ENCODE data around the gene CD74. TPM values are rescaled to one million over a fixed set of nuclear protein-coding genes. Genes with fewer than 3 reads are reported as not detected.
"Not testable (repeated sequence)": the region's sequence is repeated elsewhere in the genome, so short reads cannot be mapped to it uniquely, and the experiment has no call there.

Gene CD74
- total and polyA plus RNA-seq, 4 experiments from 2014 or later: 178 to 703 (median 238) TPM

DNA sequence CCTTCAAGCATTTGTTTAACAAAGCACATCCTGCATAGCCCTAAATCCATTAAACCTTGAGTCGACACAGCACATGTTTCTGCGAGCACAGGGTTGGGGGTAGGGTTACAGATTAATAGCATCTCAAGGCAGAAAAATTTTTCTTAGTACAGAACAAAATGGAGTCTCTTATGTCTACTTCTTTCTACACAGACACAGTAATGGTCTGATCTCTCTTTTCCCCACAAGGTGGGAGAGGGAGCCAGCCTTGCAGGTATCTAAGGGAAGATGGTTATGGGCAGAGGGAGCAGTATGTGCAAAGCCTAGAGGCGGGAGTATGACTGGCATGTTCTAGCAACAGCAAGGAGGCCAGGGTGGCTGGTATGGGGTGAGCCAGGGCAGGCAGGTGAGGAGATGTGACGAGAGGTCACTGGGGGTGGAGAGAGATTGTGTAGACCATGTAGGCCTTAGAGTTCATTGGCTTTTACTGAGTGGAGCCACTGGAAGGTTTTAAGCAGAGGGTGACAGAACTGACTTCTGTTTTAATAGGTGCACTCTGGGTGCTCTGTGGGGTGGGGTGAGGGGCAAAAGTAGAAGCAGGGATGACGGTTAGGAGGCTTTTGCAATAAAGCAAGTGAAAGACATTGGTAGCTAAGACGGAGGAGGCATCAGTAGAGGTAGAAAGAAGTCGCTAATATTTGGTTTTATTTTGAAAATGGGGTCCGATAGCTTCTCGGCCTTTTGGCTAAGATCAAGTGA lies 42.0 kb upstream of the CD74 start:
- intact Hi-C loops (cut with micrococcal nuclease): loop anchor here (5.0 to 10.0 kb wide), 3 partner anchors 348 to 1318 kb away; partner anchors contain the start of genes ANXA6 and G3BP1
- DNase-seq: no peak
- Histone ChIP-seq H3K4me1 (ENCODE audit: insufficient read depth, low read length) (peaks cover 19% of the 10 kb centered on the region), H3K36me3 (ENCODE audit: insufficient read depth, low read length) (no peaks in the 10 kb centered on the region), H3K27me3 (ENCODE audit: insufficient read depth, low read length) (no peaks in the 10 kb centered on the region), H3K4me3 (ENCODE audit: low read length in 2 of 2) (no peak overlapping the region), H3K9me3 (ENCODE audit: control insufficient read depth in 1 of 2, low read length in 2 of 2) (no peaks in the 10 kb centered on the region), H3K27ac (ENCODE audit: low read depth, low read length) (no peak overlapping the region)
- ChIA-PET CTCF (ENCODE audit: partially characterized antibody) (interaction anchor here (1.5 kb wide), 1 partner anchor 392 kb away, joined by 4 read pairs; the partner anchor contains the start of gene IRGM), POLR2A (ENCODE audit: partially characterized antibody) (no interaction called here)
- H3K27ac Mint-ChIP-seq: no peak overlapping the region
- no peak overlapping the region for H3K4me3 Mint-ChIP-seq
- H3K4me1 Mint-ChIP-seq: peaks cover 13 to 33% (median 24%) of the 10 kb centered on the region in 4 donors
- H3K27me3 Mint-ChIP-seq: no peaks in the 10 kb centered on the region
- H3K36me3 Mint-ChIP-seq: peaks cover 0 to 4% of the 10 kb centered on the region in 2 donors
- peaks cover 0 to 2% (median 0%) of the 10 kb centered on the region in 8 donors for H3K9me3 Mint-ChIP-seq

DNA sequence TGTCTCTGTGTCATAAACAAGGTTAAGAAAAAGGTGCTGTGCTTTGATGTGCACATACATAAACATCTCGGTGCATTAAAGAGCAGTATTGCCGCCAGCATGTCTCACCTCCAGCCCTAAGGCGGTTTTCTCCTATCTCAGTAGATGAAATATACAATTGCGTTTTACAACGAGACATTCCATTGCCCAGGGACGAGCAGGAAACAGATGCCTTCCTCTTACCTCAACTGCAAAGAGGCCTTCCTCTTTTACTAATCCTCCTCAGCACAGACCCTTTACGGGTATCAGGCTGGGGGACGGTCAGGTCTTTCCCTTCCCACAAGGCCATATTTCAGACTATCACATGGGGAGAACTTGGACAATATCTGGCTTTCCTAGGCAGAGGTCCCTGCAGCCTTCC lies 41.3 kb upstream of the CD74 start:
- POLR2A ChIA-PET (ENCODE audit: partially characterized antibody); H3K36me3 ChIP-seq (ENCODE audit: insufficient read depth, low read length); H3K27ac Mint-ChIP-seq; H3K27ac ChIP-seq (ENCODE audit: low read depth, low read length); H3K36me3 Mint-ChIP-seq; H3K9me3 Mint-ChIP-seq; DNase-seq; H3K4me3 ChIP-seq (ENCODE audit: low read length in 2 of 2); H3K4me3 Mint-ChIP-seq; H3K27me3 ChIP-seq (ENCODE audit: insufficient read depth, low read length); H3K9me3 ChIP-seq (ENCODE audit: control insufficient read depth in 1 of 2, low read length in 2 of 2); CTCF ChIA-PET (ENCODE audit: partially characterized antibody); H3K27me3 Mint-ChIP-seq: not testable (repeated sequence)
- H3K4me1 ChIP-seq (ENCODE audit: insufficient read depth, low read length): peaks cover 15% of the 10 kb centered on the region
- H3K4me1 Mint-ChIP-seq: peaks cover 12 to 32% (median 22%) of the 10 kb centered on the region in 4 donors
- intact Hi-C loops (cut with micrococcal nuclease): loop anchor here (5.0 to 10.0 kb wide), 2 partner anchors 701 to 1318 kb away; partner anchors contain the start of genes ANXA6 and G3BP1

DNA sequence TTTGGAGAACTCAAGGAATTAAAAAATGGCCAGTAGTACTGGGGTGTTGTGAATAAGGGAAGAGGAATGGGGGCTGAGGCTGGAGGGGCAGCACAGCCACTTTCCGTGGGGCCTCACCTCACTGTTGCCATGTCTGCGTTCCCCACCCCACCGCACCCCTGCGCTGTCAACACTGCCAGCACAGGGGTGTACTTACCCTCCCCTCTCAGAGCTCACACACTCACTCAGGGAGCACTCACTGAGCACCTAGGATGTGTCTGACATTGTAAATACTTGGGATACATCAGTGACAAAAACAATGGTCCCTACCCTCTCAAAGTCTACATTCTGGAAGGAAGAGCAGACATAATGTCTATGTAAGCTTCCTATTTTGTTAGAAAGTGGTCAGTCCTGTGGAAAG lies 40.2 kb upstream of the CD74 start:
- ChIA-PET POLR2A (ENCODE audit: partially characterized antibody) (no interaction called here), CTCF (ENCODE audit: partially characterized antibody) (no interaction called here)
- Histone ChIP-seq H3K36me3 (ENCODE audit: insufficient read depth, low read length) (peaks cover 1% of the 10 kb centered on the region), H3K9me3 (ENCODE audit: control insufficient read depth in 1 of 2, low read length in 2 of 2) (no peaks in the 10 kb centered on the region), H3K27ac (ENCODE audit: low read depth, low read length) (no peak overlapping the region), H3K27me3 (ENCODE audit: insufficient read depth, low read length) (no peaks in the 10 kb centered on the region), H3K4me3 (ENCODE audit: low read length in 2 of 2) (no peak overlapping the region), H3K4me1 (ENCODE audit: insufficient read depth, low read length) (peaks cover 22% of the 10 kb centered on the region)
- H3K9me3 Mint-ChIP-seq: peaks cover 0 to 2% (median 0%) of the 10 kb centered on the region in 8 donors
- intact Hi-C loops (cut with micrococcal nuclease): loop anchor here (5.0 to 10.0 kb wide), 2 partner anchors 702 to 1319 kb away; partner anchors contain the start of genes ANXA6 and G3BP1
- DNase-seq: no peak
- no peak overlapping the region for H3K4me3 Mint-ChIP-seq
- no peak overlapping the region for H3K27ac Mint-ChIP-seq
- H3K36me3 Mint-ChIP-seq: peaks cover 12 to 20% of the 10 kb centered on the region in 2 donors
- peaks cover 19 to 36% (median 27%) of the 10 kb centered on the region in 4 donors for H3K4me1 Mint-ChIP-seq
- H3K27me3 Mint-ChIP-seq: no peaks in the 10 kb centered on the region

DNA sequence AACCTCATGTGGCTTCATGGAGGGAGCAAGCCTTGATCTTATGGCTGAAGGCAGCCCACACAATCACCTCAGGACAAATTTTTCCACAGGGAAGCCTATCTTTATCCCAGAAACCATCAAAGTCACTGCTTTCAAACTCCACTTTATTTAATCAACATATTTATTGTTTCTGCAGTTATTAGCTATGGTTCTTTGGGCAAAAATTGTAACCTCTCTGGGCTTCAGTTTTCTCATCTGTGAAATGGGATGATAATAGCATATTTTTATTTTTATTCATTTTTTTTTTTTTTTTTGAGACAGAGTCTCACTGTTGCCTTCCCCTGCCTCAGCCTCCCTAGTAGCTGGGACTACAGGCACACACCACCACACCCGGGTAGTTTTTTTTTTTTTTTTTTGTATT lies 38.9 kb upstream of the CD74 start:
- Mint-ChIP-seq H3K27me3 (no peaks in the 10 kb centered on the region), H3K4me3 (no peak overlapping the region), H3K27ac (no peak overlapping the region), H3K4me1 (peaks cover 12 to 36% (median 26%) of the 10 kb centered on the region in 4 donors), H3K36me3 (peaks cover 24 to 34% of the 10 kb centered on the region in 2 donors), H3K9me3 (peaks cover 0 to 2% (median 0%) of the 10 kb centered on the region in 8 donors)
- Histone ChIP-seq H3K36me3 (ENCODE audit: insufficient read depth, low read length) (peaks cover 14% of the 10 kb centered on the region), H3K4me1 (ENCODE audit: insufficient read depth, low read length) (peaks cover 23% of the 10 kb centered on the region), H3K9me3 (ENCODE audit: control insufficient read depth in 1 of 2, low read length in 2 of 2) (no peaks in the 10 kb centered on the region), H3K4me3 (ENCODE audit: low read length in 2 of 2) (no peak overlapping the region), H3K27me3 (ENCODE audit: insufficient read depth, low read length) (no peaks in the 10 kb centered on the region), H3K27ac (ENCODE audit: low read depth, low read length) (no peak overlapping the region)
- intact Hi-C loops (cut with micrococcal nuclease): loop anchor here (5.0 to 10.0 kb wide), 2 partner anchors 703 to 1321 kb away; partner anchors contain the start of genes ANXA6 and G3BP1
- ChIA-PET CTCF (ENCODE audit: partially characterized antibody) (interaction anchor here (1.0 to 3.3 kb wide), 2 partner anchors 8 to 12 kb away, joined by 3 to 36 read pairs; no protein-coding TSS in a partner anchor), POLR2A (ENCODE audit: partially characterized antibody) (interaction anchor here (0.6 to 3.0 kb wide), 4 partner anchors 40 to 249 kb away, joined by 3 to 86 read pairs (median 20); partner anchors contain the start of genes CD74 and RBM22)
- DNase-seq: no peak

DNA sequence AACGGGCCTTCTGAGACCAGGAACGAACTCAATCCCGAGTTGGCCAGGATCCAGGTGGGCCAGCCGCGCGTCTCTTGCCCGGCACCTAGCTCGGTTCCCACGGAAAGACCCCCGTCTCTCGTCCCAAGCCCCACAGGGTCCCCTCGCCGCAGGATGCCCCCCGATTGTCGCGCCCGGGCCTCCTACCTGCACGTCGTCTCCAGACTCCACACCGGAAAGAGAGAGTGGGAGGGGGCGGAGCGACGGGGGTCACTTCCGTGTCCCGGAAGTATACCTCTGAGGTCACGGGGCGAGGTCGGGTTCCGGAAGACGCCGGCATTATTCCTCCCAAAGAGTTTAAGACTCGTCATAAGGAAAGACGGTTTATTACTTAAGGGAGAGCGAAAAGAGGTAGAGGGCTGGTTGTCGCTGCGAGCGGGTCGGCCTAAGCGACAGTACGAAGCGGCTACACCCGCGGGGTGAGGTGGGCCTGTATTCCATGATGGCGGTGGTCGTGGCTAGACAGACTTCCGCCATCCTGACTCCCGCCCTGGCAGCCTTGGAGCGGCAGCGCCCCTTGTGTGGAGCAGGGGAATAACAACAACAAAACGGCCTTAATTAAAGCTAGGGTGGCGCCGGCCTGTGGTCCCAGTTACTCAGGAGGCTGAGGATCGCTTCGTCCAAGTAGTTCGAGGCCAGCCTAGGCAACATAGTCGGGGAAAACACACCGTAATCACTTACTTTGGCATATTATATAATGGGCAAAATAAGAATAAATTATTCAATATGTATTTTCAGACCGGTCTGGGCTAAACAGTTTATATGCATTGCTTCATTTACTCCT lies 37.0 kb upstream of the CD74 start, which contains the start of gene RPS14:
Gene RPS14 (minus strand): TSS at position 223 of the 823 bp plus-strand sequence. CDS start 2,006 bp downstream, outside the sequence.
- peak within 1 kb of the TSS; percentile 87 to 99 for H3K4me3 ChIP-seq (ENCODE audit: low read length in 2 of 2)
- DNase-seq: peak; percentile 96 to 98 (median 97)
- peaks cover 28% of the 10 kb centered on the region for H3K4me1 ChIP-seq (ENCODE audit: insufficient read depth, low read length)
- ChIA-PET CTCF (ENCODE audit: partially characterized antibody) (interaction anchor here (0.6 to 3.3 kb wide), 29 partner anchors 10 to 803 kb away, joined by 3 to 36 read pairs (median 4); partner anchors contain the start of genes ANXA6, CD74, GM2A and RBM22), POLR2A (ENCODE audit: partially characterized antibody) (interaction anchor here (0.6 to 3.0 kb wide), 25 partner anchors 9 to 1209 kb away, joined by 3 to 86 read pairs (median 4); partner anchors contain the start of genes ANXA6, CCDC69, CD74 and DCTN4)
- H3K27me3 ChIP-seq (ENCODE audit: insufficient read depth, low read length): no peaks in the 10 kb centered on the region
- Mint-ChIP-seq H3K4me1 (peaks cover 15 to 46% (median 36%) of the 10 kb centered on the region in 4 donors), H3K36me3 (peaks cover 40 to 49% of the 10 kb centered on the region in 2 donors), H3K4me3 (peak within 1 kb of the TSS; percentile 92 to 100 (median 98)), H3K9me3 (peaks cover 0 to 2% (median 0%) of the 10 kb centered on the region in 8 donors), H3K27ac (peak within 1 kb of the TSS; percentile 99 to 100 (median 100)), H3K27me3 (no peaks in the 10 kb centered on the region)
- intact Hi-C loops (cut with micrococcal nuclease): loop anchor here (1.0 to 10.0 kb wide), 8 partner anchors 9 to 1323 kb away; partner anchors contain the start of genes ANXA6, CD74, G3BP1 and RBM22
- H3K36me3 ChIP-seq (ENCODE audit: insufficient read depth, low read length): peaks cover 33% of the 10 kb centered on the region
- H3K9me3 ChIP-seq (ENCODE audit: control insufficient read depth in 1 of 2, low read length in 2 of 2): no peaks in the 10 kb centered on the region
- H3K27ac ChIP-seq (ENCODE audit: low read depth, low read length): peak within 1 kb of the TSS; percentile 99

DNA sequence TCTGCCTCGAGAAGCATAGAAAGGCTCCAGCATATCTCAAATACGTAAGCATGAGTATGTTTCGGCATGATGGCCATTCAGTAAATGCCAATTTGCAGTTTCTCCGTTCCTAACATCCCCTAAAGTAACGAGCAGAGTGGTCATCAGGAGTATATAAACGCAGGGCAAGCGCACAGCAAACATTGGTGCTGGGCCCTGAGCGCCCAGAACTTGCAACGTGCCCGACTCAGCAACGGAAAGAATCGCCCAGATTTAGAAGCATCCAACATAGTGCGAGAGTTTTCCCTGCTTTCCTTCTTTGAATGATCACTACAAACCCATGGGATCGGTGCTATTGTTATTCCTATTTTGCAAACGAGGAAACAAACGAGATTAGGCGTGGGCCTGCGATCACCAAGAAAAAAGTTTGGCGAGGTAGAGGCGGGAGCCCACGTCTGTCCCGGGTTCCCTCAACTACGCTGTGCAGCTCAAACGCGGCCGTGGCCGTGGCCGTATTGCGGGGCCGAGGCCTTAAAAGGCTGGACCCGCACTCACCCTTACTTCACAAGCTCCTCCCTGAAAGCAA lies 36.3 kb upstream of the CD74 start:
- Mint-ChIP-seq H3K9me3 (peaks cover 0 to 2% (median 0%) of the 10 kb centered on the region in 8 donors), H3K4me1 (peaks cover 15 to 46% (median 36%) of the 10 kb centered on the region in 4 donors), H3K27me3 (no peaks in the 10 kb centered on the region), H3K4me3 (peak overlapping the region; percentile 92 to 100 (median 98)), H3K36me3 (peaks cover 41 to 51% of the 10 kb centered on the region in 2 donors), H3K27ac (peak overlapping the region; percentile 99 to 100 (median 100))
- peak overlapping the region; percentile 99 for H3K27ac ChIP-seq (ENCODE audit: low read depth, low read length)
- peaks cover 28% of the 10 kb centered on the region for H3K4me1 ChIP-seq (ENCODE audit: insufficient read depth, low read length)
- peak in 2 of 5 donors; percentile 12 to 27 for DNase-seq
- H3K4me3 ChIP-seq (ENCODE audit: low read length in 2 of 2): peak overlapping the region; percentile 87 to 99
- intact Hi-C loops (cut with micrococcal nuclease): loop anchor here (1.0 kb wide), 5 partner anchors 9 to 252 kb away; partner anchors contain the start of genes CD74, RBM22 and TCOF1
- H3K27me3 ChIP-seq (ENCODE audit: insufficient read depth, low read length): no peaks in the 10 kb centered on the region
- H3K9me3 ChIP-seq (ENCODE audit: control insufficient read depth in 1 of 2, low read length in 2 of 2): no peaks in the 10 kb centered on the region
- ChIA-PET POLR2A (ENCODE audit: partially characterized antibody) (interaction anchor here (0.7 to 3.0 kb wide), 17 partner anchors 9 to 1208 kb away, joined by 3 to 86 read pairs (median 5); partner anchors contain the start of genes ANXA6, CCDC69, CD74 and DCTN4), CTCF (ENCODE audit: partially characterized antibody) (interaction anchor here (0.7 to 3.3 kb wide), 10 partner anchors 9 to 251 kb away, joined by 3 to 36 read pairs (median 4); partner anchors contain the start of genes CD74 and RBM22)
- H3K36me3 ChIP-seq (ENCODE audit: insufficient read depth, low read length): peaks cover 40% of the 10 kb centered on the region

Data from CD4-positive, alpha-beta memory T cell (primary cell).